Measurements from ENCODE around the gene PAF1.

DNA sequence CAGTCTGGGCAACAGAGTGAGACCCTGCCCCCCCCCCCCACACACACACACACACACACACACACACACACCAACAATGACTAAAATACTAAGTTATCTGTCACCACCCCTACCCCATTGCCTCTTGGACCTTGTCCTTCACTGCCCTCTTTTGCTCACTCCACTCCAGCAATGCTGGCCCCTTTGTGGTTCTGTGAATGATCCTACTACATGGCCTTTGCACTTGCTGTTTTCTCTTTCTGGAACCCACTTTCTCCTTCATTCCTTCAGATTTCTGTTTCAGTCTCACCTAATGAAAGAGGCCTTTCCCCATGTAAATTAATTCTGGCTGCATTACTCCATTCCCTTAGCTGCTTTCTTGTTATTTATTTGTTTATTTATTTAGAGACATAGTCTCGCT, 51.2 kb downstream of the PAF1 start:
- TF ChIP-seq EZH2 (conservative IDR thresholded peaks at IDR 0.05; ENCODE audit: low read depth, low read length): no peak
- no peak for TF ChIP-seq YY1 (IDR thresholded peaks at IDR 0.05; ENCODE audit: insufficient read depth, insufficient replicate concordance, low read depth, low read length)
- TF ChIP-seq BORCS8-MEF2B (CRISPR knock-in tag; IDR thresholded peaks at IDR 0.05): no peak
- TF ChIP-seq ESRRA (CRISPR knock-in tag; IDR thresholded peaks at IDR 0.05; ENCODE audit: low read depth): no peak
- no peak for TF ChIP-seq GLI4 (CRISPR knock-in tag; IDR thresholded peaks at IDR 0.05; ENCODE audit: borderline replicate concordance)
- no peak for TF ChIP-seq FOXP1 (IDR thresholded peaks at IDR 0.05)
- no peak for TF ChIP-seq FOXP1 (CRISPR knock-in tag; IDR thresholded peaks at IDR 0.05)
- TF ChIP-seq ZNF614 (CRISPR knock-in tag; IDR thresholded peaks at IDR 0.05; ENCODE audit: borderline replicate concordance): no peak
- no peak for TF ChIP-seq ZNF552 (CRISPR knock-in tag; IDR thresholded peaks at IDR 0.05; ENCODE audit: borderline replicate concordance)
- no peak for TF ChIP-seq ZBTB44 (CRISPR knock-in tag; IDR thresholded peaks at IDR 0.05)
- no peak for TF ChIP-seq HNRNPL (IDR thresholded peaks at IDR 0.05; ENCODE audit: low read depth, low read length)
- TF ChIP-seq MAFK (conservative IDR thresholded peaks at IDR 0.05 in 1 of 2, IDR thresholded peaks at IDR 0.05 in 1 of 2; ENCODE audit: low read length in 2 of 2): no peak
- peak; percentile 37 for TF ChIP-seq CTCF (CRISPR knock-in tag; IDR thresholded peaks at IDR 0.05)
- TF ChIP-seq MED8 (CRISPR knock-in tag; IDR thresholded peaks at IDR 0.05; ENCODE audit: insufficient replicate concordance): no peak

All from HepG2 (cell line).